Osteocyte (in vitro differentiated cells): ENCODE results near the gene SEMA3G. TPM values are rescaled to one million over a fixed set of nuclear protein-coding genes. Genes with fewer than 3 reads are reported as not detected.

Source experiments
- DNase-seq: peaks from one replicate; pipeline ENCODE4 v3.0.0; 2021; ENCODE audit warnings: mixed read lengths; ENCODE audit not compliant: unreplicated experiment; ENCODE audit errors: extremely low spot score
- H3K27ac Mint-ChIP-seq: one replicate; pipeline ENCODE4 v1.8.0; 2021; ENCODE audit warnings: mild to moderate bottlenecking, mixed read lengths; ENCODE audit not compliant: unreplicated experiment
- H3K27me3 Mint-ChIP-seq: one replicate; pipeline ENCODE4 v1.8.0; 2021; ENCODE audit warnings: mixed read lengths; ENCODE audit not compliant: unreplicated experiment
- H3K36me3 Mint-ChIP-seq: one replicate; pipeline ENCODE4 v1.8.0; 2021; ENCODE audit warnings: mixed read lengths; ENCODE audit not compliant: unreplicated experiment
- H3K4me1 Mint-ChIP-seq: one replicate; pipeline ENCODE4 v1.8.0; 2021; ENCODE audit warnings: mixed read lengths; ENCODE audit not compliant: unreplicated experiment
- H3K4me3 Mint-ChIP-seq: one replicate; pipeline ENCODE4 v1.8.0; 2021; ENCODE audit warnings: mild to moderate bottlenecking, moderate library complexity, mixed read lengths; ENCODE audit not compliant: unreplicated experiment
- H3K9me3 Mint-ChIP-seq: one replicate; pipeline ENCODE4 v1.8.0; 2021; ENCODE audit warnings: mixed read lengths; ENCODE audit not compliant: unreplicated experiment
- total RNA-seq: library from RNA; stranded (reverse); gene quantifications from 2 replicates; pipeline ENCODE4 v1.2.1, GENCODE V29; 2021
- TF ChIP-seq, protein P1 (sequence below): fragments of 200-600 bp; sonication (generic); IDR thresholded peaks from 2 replicates; pipeline ENCODE4 v1.5.0; 2021; ENCODE audit warnings: antibody characterized with exemption, mild to moderate bottlenecking, moderate library complexity

SEMA3G gene
- total RNA-seq, 1 donor from 2014 or later, result not detected

DNA sequence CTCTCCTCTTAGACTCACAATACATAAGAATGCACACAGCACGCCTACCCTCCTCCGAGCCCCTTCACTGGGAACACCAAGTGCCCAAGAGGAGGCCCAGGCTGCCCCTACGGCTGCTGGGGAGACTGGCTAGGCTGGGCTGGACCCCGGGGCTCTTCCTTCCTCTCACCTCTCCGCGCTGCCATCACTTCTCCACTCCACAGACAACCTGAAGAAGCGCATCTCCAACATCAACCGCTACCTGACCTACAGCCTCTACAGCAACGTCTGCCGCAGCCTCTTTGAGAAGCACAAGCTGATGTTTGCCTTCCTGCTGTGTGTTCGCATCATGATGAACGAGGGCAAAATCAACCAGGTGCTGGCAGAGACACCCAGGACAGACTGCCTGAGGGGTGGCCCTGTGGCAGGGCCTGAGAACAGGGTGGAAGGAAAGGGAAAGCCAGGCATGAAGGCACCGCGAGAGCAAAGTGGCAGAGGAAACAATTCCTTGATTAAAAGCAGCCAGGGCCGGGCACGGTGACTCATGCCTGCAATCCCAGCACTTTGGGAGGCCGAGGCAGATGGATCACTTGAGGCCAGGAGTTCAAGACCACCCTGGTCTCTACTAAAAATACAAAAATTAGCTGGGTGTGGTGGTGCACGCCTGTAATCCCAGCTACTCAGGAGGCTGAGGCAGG is 51.6 kb downstream of the SEMA3G start:
- no peaks in the 10 kb centered on the region for H3K27me3 Mint-ChIP-seq
- H3K4me1 Mint-ChIP-seq, result no peaks in the 10 kb centered on the region
- no peak overlapping the region for H3K4me3 Mint-ChIP-seq
- no peak for DNase-seq
- peaks cover 6% of the 10 kb centered on the region for H3K36me3 Mint-ChIP-seq
- H3K9me3 Mint-ChIP-seq, result no peaks in the 10 kb centered on the region
- H3K27ac Mint-ChIP-seq, result no peak overlapping the region
- TF ChIP-seq, protein P1, sequence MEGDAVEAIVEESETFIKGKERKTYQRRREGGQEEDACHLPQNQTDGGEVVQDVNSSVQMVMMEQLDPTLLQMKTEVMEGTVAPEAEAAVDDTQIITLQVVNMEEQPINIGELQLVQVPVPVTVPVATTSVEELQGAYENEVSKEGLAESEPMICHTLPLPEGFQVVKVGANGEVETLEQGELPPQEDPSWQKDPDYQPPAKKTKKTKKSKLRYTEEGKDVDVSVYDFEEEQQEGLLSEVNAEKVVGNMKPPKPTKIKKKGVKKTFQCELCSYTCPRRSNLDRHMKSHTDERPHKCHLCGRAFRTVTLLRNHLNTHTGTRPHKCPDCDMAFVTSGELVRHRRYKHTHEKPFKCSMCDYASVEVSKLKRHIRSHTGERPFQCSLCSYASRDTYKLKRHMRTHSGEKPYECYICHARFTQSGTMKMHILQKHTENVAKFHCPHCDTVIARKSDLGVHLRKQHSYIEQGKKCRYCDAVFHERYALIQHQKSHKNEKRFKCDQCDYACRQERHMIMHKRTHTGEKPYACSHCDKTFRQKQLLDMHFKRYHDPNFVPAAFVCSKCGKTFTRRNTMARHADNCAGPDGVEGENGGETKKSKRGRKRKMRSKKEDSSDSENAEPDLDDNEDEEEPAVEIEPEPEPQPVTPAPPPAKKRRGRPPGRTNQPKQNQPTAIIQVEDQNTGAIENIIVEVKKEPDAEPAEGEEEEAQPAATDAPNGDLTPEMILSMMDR, result no peak

DNA sequence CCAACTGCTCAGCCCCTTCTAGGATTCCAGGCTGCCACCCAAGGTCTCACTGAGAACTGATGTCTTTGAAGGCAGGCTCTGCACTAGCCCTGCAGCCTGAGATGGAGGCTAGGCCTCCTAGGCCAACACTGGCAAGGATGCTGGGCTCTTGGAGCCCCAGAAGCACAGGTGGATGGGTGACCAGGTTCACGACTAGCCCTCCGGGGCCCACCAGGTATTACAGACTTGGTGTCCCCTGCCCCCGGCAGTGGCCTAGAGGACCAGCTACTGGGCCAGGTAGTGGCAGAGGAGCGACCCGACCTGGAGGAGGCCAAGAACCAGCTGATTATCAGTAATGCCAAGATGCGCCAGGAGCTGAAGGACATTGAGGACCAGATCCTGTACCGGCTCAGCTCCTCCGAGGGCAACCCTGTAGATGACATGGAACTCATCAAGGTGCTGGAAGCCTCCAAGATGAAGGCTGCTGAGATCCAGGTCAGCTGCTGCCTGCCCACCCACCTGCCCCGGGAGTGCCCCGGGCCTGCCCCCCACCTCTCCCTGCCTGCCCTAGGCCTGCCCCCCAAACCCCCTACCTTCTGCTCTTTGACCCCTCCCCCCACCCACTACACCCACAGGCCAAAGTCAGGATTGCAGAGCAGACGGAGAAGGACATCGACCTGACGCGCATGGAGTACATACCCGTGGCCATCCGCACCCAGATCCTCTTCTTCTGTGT is 52.5 kb downstream of the SEMA3G start:
- no peaks in the 10 kb centered on the region for H3K27me3 Mint-ChIP-seq
- TF ChIP-seq, protein P1, result no peak
- no peaks in the 10 kb centered on the region for H3K4me1 Mint-ChIP-seq
- no peak overlapping the region for H3K27ac Mint-ChIP-seq
- H3K4me3 Mint-ChIP-seq, result no peak overlapping the region
- no peak for DNase-seq
- peaks cover 6% of the 10 kb centered on the region for H3K36me3 Mint-ChIP-seq
- H3K9me3 Mint-ChIP-seq, result no peaks in the 10 kb centered on the region

DNA sequence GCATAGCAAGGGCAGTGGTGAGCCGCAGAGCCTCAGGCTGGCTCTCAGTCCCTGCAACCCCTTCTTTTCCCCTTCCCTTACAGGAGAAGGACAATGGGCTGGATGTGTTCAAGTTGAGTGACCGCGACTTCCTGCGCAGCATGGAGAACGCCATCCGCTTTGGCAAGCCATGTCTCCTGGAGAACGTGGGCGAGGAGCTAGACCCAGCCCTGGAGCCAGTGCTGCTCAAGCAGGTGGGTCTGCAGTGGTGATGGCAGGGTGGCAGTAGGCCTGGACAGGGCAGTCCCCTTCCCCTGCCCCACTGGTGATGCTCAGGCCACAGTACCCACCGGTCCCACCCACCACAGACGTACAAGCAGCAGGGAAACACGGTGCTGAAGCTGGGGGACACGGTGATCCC is 53.8 kb downstream of the SEMA3G start:
- Mint-ChIP-seq H3K27ac (no peak overlapping the region), H3K27me3 (no peaks in the 10 kb centered on the region)

DNA sequence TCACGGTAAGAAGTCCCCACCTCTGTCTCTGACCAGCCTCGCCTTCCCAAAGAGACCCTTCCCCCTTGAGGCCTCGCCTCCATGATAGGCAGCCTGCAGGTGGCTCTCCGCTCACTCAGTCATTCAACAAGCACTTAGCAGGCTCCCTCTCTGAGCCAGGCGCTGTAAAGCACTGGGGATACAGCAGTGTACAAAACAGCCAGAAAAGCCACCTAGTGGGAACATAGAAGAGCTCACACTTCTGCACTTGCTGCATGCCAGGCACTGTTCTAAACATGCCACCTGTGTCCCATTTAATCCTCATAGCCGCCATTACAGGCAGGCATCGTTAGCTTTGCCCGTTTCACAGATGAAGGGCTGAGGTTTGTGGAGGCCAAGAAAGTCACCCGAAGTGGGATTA is 56.0 kb downstream of the SEMA3G start:
- Mint-ChIP-seq H3K27ac (no peak overlapping the region), H3K27me3 (no peaks in the 10 kb centered on the region), H3K4me3 (no peak overlapping the region), H3K36me3 (peaks cover 6% of the 10 kb centered on the region), H3K4me1 (no peaks in the 10 kb centered on the region), H3K9me3 (no peaks in the 10 kb centered on the region)
- no peak for DNase-seq
- TF ChIP-seq, protein P1, result peak; percentile 7

More for the DNA sequence above, 53.8 kb downstream of the SEMA3G start:
- no peaks in the 10 kb centered on the region for H3K4me1 Mint-ChIP-seq
- no peak for DNase-seq
- H3K4me3 Mint-ChIP-seq, result no peak overlapping the region
- peaks cover 6% of the 10 kb centered on the region for H3K36me3 Mint-ChIP-seq
- TF ChIP-seq, protein P1, result no peak
- no peaks in the 10 kb centered on the region for H3K9me3 Mint-ChIP-seq

DNA sequence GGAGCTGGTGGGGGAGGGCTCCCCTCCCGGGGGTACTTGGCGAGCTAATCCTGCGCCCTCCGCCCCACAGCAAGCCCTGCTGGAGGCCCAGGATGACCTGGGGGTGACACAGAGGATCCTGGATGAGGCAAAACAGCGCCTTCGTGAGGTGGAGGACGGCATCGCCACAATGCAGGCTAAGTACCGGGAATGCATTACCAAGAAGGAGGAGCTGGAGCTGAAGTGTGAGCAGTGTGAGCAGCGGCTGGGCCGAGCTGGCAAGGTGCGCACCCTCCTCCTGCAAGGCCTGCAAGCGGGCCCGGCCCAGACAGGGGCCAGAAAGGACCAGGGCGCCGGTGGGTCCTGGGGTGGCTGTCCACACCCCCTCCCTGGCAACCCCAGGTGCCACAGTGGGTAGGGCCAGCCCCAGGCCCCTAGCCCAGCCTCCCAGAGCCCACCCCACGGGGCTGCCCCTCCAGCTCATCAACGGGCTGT is 56.5 kb downstream of the SEMA3G start:
- TF ChIP-seq, protein P1, result no peak
- Mint-ChIP-seq H3K4me3 (no peak overlapping the region), H3K9me3 (no peaks in the 10 kb centered on the region), H3K4me1 (no peaks in the 10 kb centered on the region), H3K36me3 (peaks cover 6% of the 10 kb centered on the region), H3K27ac (no peak overlapping the region), H3K27me3 (no peaks in the 10 kb centered on the region)
- no peak for DNase-seq
